ENCODE data around the gene MCTP1. TPM values are rescaled to one million over a fixed set of nuclear protein-coding genes. Genes with fewer than 3 reads are reported as not detected.

MCTP1 gene
- total and polyA plus RNA-seq, 9 of the 15 experiments (the other 6 are each of a cell fraction or from before 2014, with no cell fraction given): 0.04 to 0.93 (median 0.06) TPM; not detected in 4

DNA sequence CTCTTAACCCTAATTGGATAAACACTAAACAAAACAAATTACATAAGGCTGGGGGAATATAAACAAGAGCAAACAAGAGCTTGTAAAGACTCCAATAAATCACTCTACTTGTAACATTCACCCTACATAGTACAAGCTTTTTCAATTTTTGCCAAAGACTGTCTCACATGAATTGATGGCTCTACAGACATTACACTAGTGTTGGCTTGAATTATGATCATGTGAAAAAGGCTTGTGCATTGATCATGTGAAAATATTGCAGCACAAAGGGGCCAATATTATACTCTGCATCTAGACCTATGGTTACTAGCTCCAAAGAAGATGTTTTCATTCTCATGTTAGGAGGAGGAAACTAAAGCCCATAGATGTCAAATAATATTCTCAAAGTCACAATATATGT is 212.6 kb downstream of the MCTP1 start:
- intact Hi-C loops (cut with micrococcal nuclease) (no loop called here), in situ Hi-C loops (cut with MboI) (no loop called here)
- Histone ChIP-seq H3K79me2 (ENCODE audit: control insufficient read depth, insufficient read depth, low read length) (no peaks in the 10 kb centered on the region), H3K9ac (ENCODE audit: insufficient read depth in 1 of 2, low read depth in 2 of 2, low read length in 2 of 2) (no peak overlapping the region), H3K27ac (ENCODE audit: extremely low read depth, low read depth, low read length) (no peak overlapping the region), H2AFZ (ENCODE audit: low read depth, low read length) (no peak overlapping the region), H3K36me3 (ENCODE audit: control insufficient read depth, insufficient read depth, low read length) (no peaks in the 10 kb centered on the region), H3K27me3 (ENCODE audit: control insufficient read depth in 2 of 2, insufficient read depth in 2 of 2, low read length in 2 of 2) (no peaks in the 10 kb centered on the region), H3K4me1 (replicated peaks in 1 of 2; ENCODE audit: control insufficient read depth in 2 of 2, insufficient read depth in 2 of 2, low read length in 2 of 2) (no peaks in the 10 kb centered on the region), H3K4me2 (ENCODE audit: insufficient read depth, low read length) (no peak overlapping the region), H3K9me3 (replicated peaks; ENCODE audit: control insufficient read depth, insufficient read depth, low read depth, low read length) (no peaks in the 10 kb centered on the region), H4K20me1 (replicated peaks; ENCODE audit: control insufficient read depth, insufficient read depth, low read length) (no peaks in the 10 kb centered on the region), H3K4me3 (no peak overlapping the region), H3K9me1 (ENCODE audit: control insufficient read depth, insufficient read depth, low read length) (no peaks in the 10 kb centered on the region)
- ChIA-PET CTCF (ENCODE audit: low intra/inter-chr PET ratio) (no interaction called here), POLR2A (no interaction called here)
- no peak for ATAC-seq
- no TSS peak for BruUV-seq (replicated peaks)
- no peak for FAIRE-seq
- no peak for DNase-seq (ENCODE audit: extremely low read depth in 1 of 4, low spot score in 3 of 4)
- TF ChIP-seq ARNT (IDR thresholded peaks at IDR 0.05) (no peak), HMGN3 (IDR thresholded peaks at IDR 0.05; ENCODE audit: borderline replicate concordance, extremely low read depth, insufficient read length, low read depth, low read length) (no peak), SIRT6 (IDR thresholded peaks at IDR 0.05; ENCODE audit: low read depth, low read length) (no peak), RFX5 (IDR thresholded peaks at IDR 0.05; ENCODE audit: low read depth, low read length) (no peak), ZNF277 (CRISPR knock-in tag; IDR thresholded peaks at IDR 0.05; ENCODE audit: borderline replicate concordance) (no peak), MECOM (CRISPR knock-in tag; IDR thresholded peaks at IDR 0.05) (no peak), NONO (IDR thresholded peaks at IDR 0.05; ENCODE audit: low read depth in 2 of 2, low read length in 1 of 2) (no peak), RREB1 (CRISPR knock-in tag; IDR thresholded peaks at IDR 0.05) (no peak), CHD4 (IDR thresholded peaks at IDR 0.05; ENCODE audit: insufficient read depth, insufficient replicate concordance, low read depth, low read length, poor library complexity, severe bottlenecking) (no peak), MCM2 (IDR thresholded peaks at IDR 0.05; ENCODE audit: low read depth) (no peak)
- TF ChIP-seq, protein P1, sequence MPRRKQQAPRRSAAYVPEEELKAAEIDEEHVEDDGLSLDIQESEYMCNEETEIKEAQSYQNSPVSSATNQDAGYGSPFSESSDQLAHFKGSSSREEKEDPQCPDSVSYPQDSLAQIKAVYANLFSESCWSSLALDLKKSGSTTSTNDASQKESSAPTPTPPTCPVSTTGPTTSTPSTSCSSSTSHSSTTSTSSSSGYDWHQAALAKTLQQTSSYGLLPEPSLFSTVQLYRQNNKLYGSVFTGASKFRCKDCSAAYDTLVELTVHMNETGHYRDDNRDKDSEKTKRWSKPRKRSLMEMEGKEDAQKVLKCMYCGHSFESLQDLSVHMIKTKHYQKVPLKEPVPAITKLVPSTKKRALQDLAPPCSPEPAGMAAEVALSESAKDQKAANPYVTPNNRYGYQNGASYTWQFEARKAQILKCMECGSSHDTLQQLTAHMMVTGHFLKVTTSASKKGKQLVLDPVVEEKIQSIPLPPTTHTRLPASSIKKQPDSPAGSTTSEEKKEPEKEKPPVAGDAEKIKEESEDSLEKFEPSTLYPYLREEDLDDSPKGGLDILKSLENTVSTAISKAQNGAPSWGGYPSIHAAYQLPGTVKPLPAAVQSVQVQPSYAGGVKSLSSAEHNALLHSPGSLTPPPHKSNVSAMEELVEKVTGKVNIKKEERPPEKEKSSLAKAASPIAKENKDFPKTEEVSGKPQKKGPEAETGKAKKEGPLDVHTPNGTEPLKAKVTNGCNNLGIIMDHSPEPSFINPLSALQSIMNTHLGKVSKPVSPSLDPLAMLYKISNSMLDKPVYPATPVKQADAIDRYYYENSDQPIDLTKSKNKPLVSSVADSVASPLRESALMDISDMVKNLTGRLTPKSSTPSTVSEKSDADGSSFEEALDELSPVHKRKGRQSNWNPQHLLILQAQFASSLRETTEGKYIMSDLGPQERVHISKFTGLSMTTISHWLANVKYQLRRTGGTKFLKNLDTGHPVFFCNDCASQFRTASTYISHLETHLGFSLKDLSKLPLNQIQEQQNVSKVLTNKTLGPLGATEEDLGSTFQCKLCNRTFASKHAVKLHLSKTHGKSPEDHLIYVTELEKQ (CRISPR knock-in tag; IDR thresholded peaks at IDR 0.05): no peak
- TF ChIP-seq, protein P2, sequence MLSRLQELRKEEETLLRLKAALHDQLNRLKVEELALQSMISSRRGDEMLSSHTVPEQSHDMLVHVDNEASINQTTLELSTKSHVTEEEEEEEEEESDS (CRISPR knock-in tag; IDR thresholded peaks at IDR 0.05): no peak
